ENCODE results near the gene TEAD3. TPM values are rescaled to one million over a fixed set of nuclear protein-coding genes. Genes with fewer than 3 reads are reported as not detected.

Gene TEAD3
- total and polyA plus RNA-seq, 4 donors = 1.9 to 6.8 (median 4.5) TPM

GRCh38 chr6:35514587-35514986, 17.7 kb upstream of the TEAD3 start:
- Histone ChIP-seq H3K36me3 (ENCODE audit: control insufficient read depth in 4 of 4, insufficient read depth in 3 of 4, low read depth in 1 of 4, low read length in 3 of 4) (no peaks in the 10 kb centered on the region), H3K9me3 (ENCODE audit: control insufficient read depth in 4 of 4, low read length in 3 of 4) (no peaks in the 10 kb centered on the region), H3K4me1 (ENCODE audit: control insufficient read depth in 4 of 4, insufficient read depth in 4 of 4, low read length in 3 of 4) (no peaks in the 10 kb centered on the region), H3K9ac (ENCODE audit: low read depth in 1 of 2, low read length in 2 of 2) (no peak overlapping the region), H3K4me3 (ENCODE audit: low read depth in 1 of 3, low read length in 3 of 3) (no peak overlapping the region), H3K27me3 (ENCODE audit: control insufficient read depth in 4 of 4, insufficient read depth in 4 of 4, low read length in 3 of 4) (no peaks in the 10 kb centered on the region), H3K27ac (ENCODE audit: low read depth in 1 of 2, low read length in 2 of 2) (no peak overlapping the region)
- TF ChIP-seq NR2F2 (IDR thresholded peaks at IDR 0.05) = no peak
- TF ChIP-seq ZBTB33 (IDR thresholded peaks at IDR 0.05) = no peak
- TF ChIP-seq ATF3 (IDR thresholded peaks at IDR 0.05) = no peak
- TF ChIP-seq FOXA2 (IDR thresholded peaks at IDR 0.05) = no peak
- no peak for TF ChIP-seq YY1 (IDR thresholded peaks at IDR 0.05)
- no peak for TF ChIP-seq JUND (IDR thresholded peaks at IDR 0.05)
- TF ChIP-seq GABPA (IDR thresholded peaks at IDR 0.05 in 1 of 2, conservative IDR thresholded peaks at IDR 0.05 in 1 of 2) = no peak
- no peak for TF ChIP-seq HNF4A (conservative IDR thresholded peaks at IDR 0.05)
- no peak for TF ChIP-seq EGR1 (IDR thresholded peaks at IDR 0.05; ENCODE audit: low read depth in 2 of 2)
- TF ChIP-seq FOXA1 (IDR thresholded peaks at IDR 0.05) = no peak
- no peak for TF ChIP-seq CTCF (IDR thresholded peaks at IDR 0.05; ENCODE audit: low read depth, low read length, missing input control)
- TF ChIP-seq RXRA (IDR thresholded peaks at IDR 0.05) = no peak
- TF ChIP-seq MAX (IDR thresholded peaks at IDR 0.05) = no peak
- no peak for TF ChIP-seq TAF1 (conservative IDR thresholded peaks at IDR 0.05)
- TF ChIP-seq REST (IDR thresholded peaks at IDR 0.05) = no peak
- no peak for TF ChIP-seq SP1 (IDR thresholded peaks at IDR 0.05)
- TF ChIP-seq RAD21 (IDR thresholded peaks at IDR 0.05) = no peak
- TF ChIP-seq HNF4G (IDR thresholded peaks at IDR 0.05) = no peak
- no peak for DNase-seq (ENCODE audit: low spot score)
- 86% methylated on average over 4 of the region's 4 CpGs for WGBS

Measured in liver (tissue), 9 donors.